Measurements from ENCODE around the gene SEMA4C.

The SEMA4C gene

GRCh38 chr2:96880891-96881273 is 11.0 kb upstream of the SEMA4C start:
- no peak for DNase-seq

GRCh38 chr2:96879545-96880040 is 9.7 kb upstream of the SEMA4C start:
- no peak for DNase-seq

- no peak for DNase-seq
Observed at GRCh38 chr2:96878796-96879544, 9.1 kb upstream of the SEMA4C start.

- no peak for DNase-seq
Observed at GRCh38 chr2:96878171-96878570, 8.3 kb upstream of the SEMA4C start.

- no peak for DNase-seq
Observed at GRCh38 chr2:96877631-96878092, 7.8 kb upstream of the SEMA4C start.

- no peak for DNase-seq
Observed at GRCh38 chr2:96877042-96877451, 7.2 kb upstream of the SEMA4C start.

- no peak for DNase-seq
Observed at GRCh38 chr2:96876269-96877041, 6.6 kb upstream of the SEMA4C start.

GRCh38 chr2:96875498-96876268 is 5.8 kb upstream of the SEMA4C start:
- no peak for DNase-seq

GRCh38 chr2:96874198-96874831 is 4.4 kb upstream of the SEMA4C start:
- no peak for DNase-seq

- DNase-seq, result no peak
Observed at GRCh38 chr2:96873651-96874096, 3.8 kb upstream of the SEMA4C start.

GRCh38 chr2:96872591-96873349 is 2.9 kb upstream of the SEMA4C start:
- no peak for DNase-seq

GRCh38 chr2:96870626-96871255 is 861 bp upstream of the SEMA4C start:
- DNase-seq, result no peak

GRCh38 chr2:96869281-96869821 is 529 bp downstream of the SEMA4C start:
- DNase-seq, result no peak

- DNase-seq, result peak; percentile 39
Observed at GRCh38 chr2:96868555-96869280, 1.2 kb downstream of the SEMA4C start.

- DNase-seq, result no peak
Observed at GRCh38 chr2:96867756-96868554, 1.9 kb downstream of the SEMA4C start.

GRCh38 chr2:96866986-96867755 is 2.7 kb downstream of the SEMA4C start:
- no peak for DNase-seq

GRCh38 chr2:96866586-96866985 is 3.3 kb downstream of the SEMA4C start:
- no peak for DNase-seq

GRCh38 chr2:96866149-96866548 is 3.7 kb downstream of the SEMA4C start:
- no peak for DNase-seq

- DNase-seq, result no peak
Observed at GRCh38 chr2:96865654-96866053, 4.2 kb downstream of the SEMA4C start.

Measured in DMS 273 treated with DMSO at 0.1 percent for 48 hours (cell line).